Thyroid gland (tissue), 4 donors: ENCODE results near the gene MYBBP1A. TPM values are rescaled to one million over a fixed set of nuclear protein-coding genes. Genes with fewer than 3 reads are reported as not detected.
"Not testable (repeated sequence)": the region's sequence is repeated elsewhere in the genome, so short reads cannot be mapped to it uniquely, and the experiment has no call there.

Source experiments
- DNase-seq, 2 donors: peaks; one replicate each; pipeline ENCODE4 v3.0.0-alpha.2; 2019
- H3K27ac ChIP-seq, 3 donors: fragments of 200-600 bp; sonication (generic); 1 replicate in 2 of 3; 2 replicates in 1 of 3; pipeline ENCODE4 v1.5.1; 2016 to 2019; ENCODE audit warnings: mild to moderate bottlenecking in 1 of 3, moderate library complexity in 1 of 3
- H3K27me3 ChIP-seq: fragments of 200-600 bp; sonication (generic); one replicate; pipeline ENCODE4 v1.5.1; 2019
- H3K36me3 ChIP-seq, 2 donors: fragments of 200-600 bp; sonication (generic); one replicate each; pipeline ENCODE4 v1.5.1; 2016 to 2019
- H3K4me1 ChIP-seq, 2 donors: fragments of 200-600 bp; sonication (generic); one replicate each; pipeline ENCODE4 v1.5.1; 2017 to 2019
- H3K4me3 ChIP-seq, 3 donors: fragments of 200-600 bp; sonication (generic); replicated peaks in 1 of 3; 1 replicate in 2 of 3; 2 replicates in 1 of 3; pipeline ENCODE4 v1.5.1; 2016; ENCODE audit warnings: mild to moderate bottlenecking in 1 of 3
- H3K9me3 ChIP-seq: fragments of 200-600 bp; sonication (generic); one replicate; pipeline ENCODE4 v1.5.1; 2017
- CTCF ChIP-seq, 6 experiments: fragments of 200-600 bp in 3 of 6; fragments of 450-650 bp in 3 of 6; sonication (generic) in 3 of 6; IDR thresholded peaks; one replicate each; pipeline ENCODE4 v1.5.1; 2016 to 2019; ENCODE audit warnings: antibody characterized with exemption in 6 of 6, mild to moderate bottlenecking in 2 of 6, inconsistent platforms in 1 of 6, moderate library complexity in 1 of 6
- POLR2A ChIP-seq, 2 donors: fragments of 450-650 bp; IDR thresholded peaks; one replicate each; pipeline ENCODE4 v1.6.1; 2017; ENCODE audit warnings: antibody characterized with exemption in 2 of 2, mild to moderate bottlenecking in 2 of 2, moderate library complexity in 1 of 2
- WGBS, 2 donors: methylation state at CpG; one replicate each; pipeline ENCODE4 v1.1.5; 2017; 5-methylcytosine and 5-hydroxymethylcytosine counted together
- intact Hi-C: fragments of 100-400 bp; cut with DNase I; formaldehyde crosslinking; loops from one replicate; pipeline ENCODE4 v1.15.1; 2023
- total RNA-seq, 4 donors: library from RNA; depleted of rRNA; stranded (reverse); fragments of >200 nt; gene quantifications; one replicate each; pipeline ENCODE4 v1.2.3, GENCODE V29; 2016

Gene MYBBP1A, protein sequence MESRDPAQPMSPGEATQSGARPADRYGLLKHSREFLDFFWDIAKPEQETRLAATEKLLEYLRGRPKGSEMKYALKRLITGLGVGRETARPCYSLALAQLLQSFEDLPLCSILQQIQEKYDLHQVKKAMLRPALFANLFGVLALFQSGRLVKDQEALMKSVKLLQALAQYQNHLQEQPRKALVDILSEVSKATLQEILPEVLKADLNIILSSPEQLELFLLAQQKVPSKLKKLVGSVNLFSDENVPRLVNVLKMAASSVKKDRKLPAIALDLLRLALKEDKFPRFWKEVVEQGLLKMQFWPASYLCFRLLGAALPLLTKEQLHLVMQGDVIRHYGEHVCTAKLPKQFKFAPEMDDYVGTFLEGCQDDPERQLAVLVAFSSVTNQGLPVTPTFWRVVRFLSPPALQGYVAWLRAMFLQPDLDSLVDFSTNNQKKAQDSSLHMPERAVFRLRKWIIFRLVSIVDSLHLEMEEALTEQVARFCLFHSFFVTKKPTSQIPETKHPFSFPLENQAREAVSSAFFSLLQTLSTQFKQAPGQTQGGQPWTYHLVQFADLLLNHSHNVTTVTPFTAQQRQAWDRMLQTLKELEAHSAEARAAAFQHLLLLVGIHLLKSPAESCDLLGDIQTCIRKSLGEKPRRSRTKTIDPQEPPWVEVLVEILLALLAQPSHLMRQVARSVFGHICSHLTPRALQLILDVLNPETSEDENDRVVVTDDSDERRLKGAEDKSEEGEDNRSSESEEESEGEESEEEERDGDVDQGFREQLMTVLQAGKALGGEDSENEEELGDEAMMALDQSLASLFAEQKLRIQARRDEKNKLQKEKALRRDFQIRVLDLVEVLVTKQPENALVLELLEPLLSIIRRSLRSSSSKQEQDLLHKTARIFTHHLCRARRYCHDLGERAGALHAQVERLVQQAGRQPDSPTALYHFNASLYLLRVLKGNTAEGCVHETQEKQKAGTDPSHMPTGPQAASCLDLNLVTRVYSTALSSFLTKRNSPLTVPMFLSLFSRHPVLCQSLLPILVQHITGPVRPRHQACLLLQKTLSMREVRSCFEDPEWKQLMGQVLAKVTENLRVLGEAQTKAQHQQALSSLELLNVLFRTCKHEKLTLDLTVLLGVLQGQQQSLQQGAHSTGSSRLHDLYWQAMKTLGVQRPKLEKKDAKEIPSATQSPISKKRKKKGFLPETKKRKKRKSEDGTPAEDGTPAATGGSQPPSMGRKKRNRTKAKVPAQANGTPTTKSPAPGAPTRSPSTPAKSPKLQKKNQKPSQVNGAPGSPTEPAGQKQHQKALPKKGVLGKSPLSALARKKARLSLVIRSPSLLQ (N-terminal part only)
- 10 to 100 TPM; 23.5 to 50.2 (median 37.6) TPM for total RNA-seq

DNA sequence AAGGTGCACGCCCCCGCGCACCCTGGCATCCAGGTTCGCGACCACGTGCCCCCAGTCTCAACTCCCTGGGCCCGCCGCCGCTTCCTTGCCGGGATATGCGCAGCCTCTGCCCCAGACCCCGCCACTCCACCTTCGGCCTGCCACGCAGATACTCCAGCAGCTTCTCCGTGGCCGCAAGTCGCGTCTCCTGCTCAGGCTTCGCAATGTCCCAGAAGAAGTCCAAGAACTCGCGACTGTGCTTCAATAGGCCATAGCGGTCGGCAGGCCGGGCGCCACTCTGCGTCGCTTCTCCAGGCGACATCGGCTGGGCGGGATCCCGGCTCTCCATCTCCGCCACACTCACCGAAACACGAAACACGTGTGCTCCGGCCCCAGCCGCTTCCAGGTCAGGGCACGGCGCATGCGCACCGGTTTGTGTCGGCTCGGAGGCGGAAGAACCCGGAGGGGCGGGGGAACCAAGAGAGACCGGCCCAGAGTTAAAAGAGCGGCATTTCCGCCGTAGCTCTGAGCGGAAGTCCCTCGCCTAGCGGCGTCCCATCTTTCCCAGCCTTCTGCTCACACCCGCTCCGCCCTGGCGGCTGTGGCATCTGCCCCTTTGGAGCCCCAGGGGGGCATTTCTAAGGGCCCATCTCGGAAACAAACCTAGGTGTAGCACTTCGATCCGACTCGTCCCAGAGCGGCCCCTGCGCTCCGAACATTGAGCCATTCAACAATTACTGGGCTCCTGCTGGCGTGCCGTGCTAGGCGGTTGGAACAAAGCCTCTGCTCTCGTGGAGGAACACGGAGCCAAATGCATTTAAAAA is at the start of gene MYBBP1A:
Gene MYBBP1A (minus strand): TSS at position 388 of the 803 bp plus-strand sequence. CDS start 60 bp downstream, at position 328.
- Histone ChIP-seq H3K9me3 (no peaks in the 10 kb centered on the region), H3K27ac (peak within 1 kb of the TSS; percentile 43 to 80 (median 59)), H3K4me3 (peak within 1 kb of the TSS; percentile 50 to 82 (median 75)), H3K4me1 (peaks cover 15 to 17% of the 10 kb centered on the region in 2 donors), H3K27me3 (no peaks in the 10 kb centered on the region), H3K36me3 (peaks cover 14 to 19% of the 10 kb centered on the region in 2 donors)
- TF ChIP-seq CTCF (IDR thresholded peaks at IDR 0.05) (peak in 3 of 6 experiments; percentile 20 to 45 (median 23)), POLR2A (IDR thresholded peaks at IDR 0.05) (peak in 1 of 2 donors; percentile 71)
- peak; percentile 98 for DNase-seq
- intact Hi-C loops = no loop called here
- WGBS, 2 donors = 1% methylated on average over 18 to 20 of the region's 69 CpGs

DNA sequence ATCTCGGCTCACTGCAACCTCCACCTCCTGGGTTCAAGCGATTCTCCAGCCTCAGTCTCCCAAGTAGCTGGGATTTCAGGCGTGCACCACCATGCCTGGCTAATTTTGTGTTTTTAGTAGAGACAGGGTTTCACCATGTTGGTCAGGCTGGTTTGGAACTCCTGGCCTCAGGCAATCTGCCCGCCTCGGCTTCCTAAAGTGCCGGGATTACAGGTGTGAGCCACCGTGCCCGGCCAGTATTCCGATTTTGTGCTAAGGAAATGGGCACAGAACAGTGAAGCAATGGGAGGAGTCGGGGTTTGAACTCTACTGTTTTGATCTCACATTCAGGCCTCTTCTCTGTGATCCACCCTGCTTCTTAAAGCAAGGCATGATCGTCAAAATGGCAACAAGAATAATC is 49.6 kb upstream of the MYBBP1A start:
- H3K27ac ChIP-seq, DNase-seq, H3K27me3 ChIP-seq, H3K36me3 ChIP-seq, H3K9me3 ChIP-seq, H3K4me3 ChIP-seq, intact Hi-C loops, H3K4me1 ChIP-seq: not testable (repeated sequence)
- 87 to 89% methylated on average over 11 of the region's 11 CpGs for WGBS, 2 donors

DNA sequence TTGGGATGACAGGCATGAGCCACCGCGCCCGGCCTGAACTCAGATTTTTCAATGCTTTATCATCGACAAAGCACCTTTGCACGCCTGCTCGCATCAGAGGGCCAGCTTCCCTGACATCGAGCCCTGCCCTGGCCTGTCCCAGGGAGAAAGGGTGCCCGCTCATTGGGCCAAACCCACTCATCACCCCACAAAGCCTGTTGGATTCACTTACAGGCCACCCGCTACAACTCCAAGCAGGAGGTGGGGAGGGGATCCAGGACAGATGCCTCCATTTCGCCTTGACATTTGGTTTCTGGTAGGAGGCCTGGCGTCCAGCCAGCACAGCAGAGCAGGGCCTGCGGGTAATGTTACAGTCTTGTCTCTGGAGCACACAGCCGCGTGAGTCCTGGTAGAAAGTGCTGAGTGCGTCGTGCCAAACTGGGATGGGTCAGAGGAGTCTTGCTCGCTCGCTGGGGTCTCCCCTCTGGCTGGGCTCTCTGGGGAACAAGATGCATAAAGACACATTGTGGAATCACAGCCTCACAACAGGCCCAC is 49.0 kb upstream of the MYBBP1A start:
- TF ChIP-seq POLR2A (IDR thresholded peaks at IDR 0.05) (no peak), CTCF (IDR thresholded peaks at IDR 0.05) (no peak)
- Histone ChIP-seq H3K4me1 (peaks cover 4 to 5% of the 10 kb centered on the region in 2 donors), H3K4me3 (no peak overlapping the region), H3K9me3 (no peaks in the 10 kb centered on the region), H3K27ac (no peak overlapping the region), H3K27me3 (no peaks in the 10 kb centered on the region), H3K36me3 (no peaks in the 10 kb centered on the region)
- 61 to 63% methylated on average over 17 to 18 of the region's 18 CpGs for WGBS, 2 donors
- intact Hi-C loops = no loop called here
- peak; percentile 16 to 23 for DNase-seq

DNA sequence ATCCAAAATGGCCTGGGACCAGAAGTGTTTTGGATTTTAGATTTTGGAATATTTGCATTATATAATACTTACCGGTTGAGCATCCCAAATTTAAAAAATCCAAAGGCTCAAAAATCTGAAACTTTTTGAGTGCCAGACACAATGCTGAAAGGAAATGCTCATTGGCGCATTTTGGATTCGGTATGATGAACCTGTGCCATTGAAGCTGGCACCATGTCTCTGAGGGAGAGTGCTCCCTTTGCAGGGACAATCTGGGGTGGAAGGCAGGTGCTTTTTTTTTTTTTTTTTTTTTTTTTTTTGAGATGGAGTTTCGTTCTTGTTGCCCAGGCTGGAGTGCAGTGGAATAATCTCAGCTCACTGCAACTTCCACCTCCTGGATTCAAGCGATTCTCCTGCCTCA is 46.9 kb upstream of the MYBBP1A start:
- no peaks in the 10 kb centered on the region for H3K9me3 ChIP-seq
- no peaks in the 10 kb centered on the region for H3K27me3 ChIP-seq
- H3K4me3 ChIP-seq = no peak overlapping the region
- H3K27ac ChIP-seq = no peak overlapping the region
- H3K4me1 ChIP-seq = no peaks in the 10 kb centered on the region
- DNase-seq = no peak
- WGBS, 2 donors = 83 to 90% methylated on average over 5 of the region's 5 CpGs
- intact Hi-C loops = no loop called here
- no peaks in the 10 kb centered on the region for H3K36me3 ChIP-seq
- no peak for TF ChIP-seq CTCF (IDR thresholded peaks at IDR 0.05)
- TF ChIP-seq POLR2A (IDR thresholded peaks at IDR 0.05) = no peak
